DND-41 (cell line): ENCODE results near the gene KCNH1.

ENCODE experiments used
- CTCF ChIP-seq: IDR thresholded peaks from 2 replicates; pipeline ENCODE4 v1.5.1; 2012; ENCODE audit warnings: borderline replicate concordance, low read length, moderate library complexity, mild to moderate bottlenecking; ENCODE audit not compliant: poor library complexity, severe bottlenecking; ENCODE audit errors: extremely low read depth
- EZH2 ChIP-seq: IDR thresholded peaks from 3 replicates; pipeline ENCODE4 v1.6.1; 2012; ENCODE audit warnings: borderline replicate concordance, low read depth, mild to moderate bottlenecking, moderate library complexity, low read length, inconsistent platforms; ENCODE audit not compliant: severe bottlenecking

DNA sequence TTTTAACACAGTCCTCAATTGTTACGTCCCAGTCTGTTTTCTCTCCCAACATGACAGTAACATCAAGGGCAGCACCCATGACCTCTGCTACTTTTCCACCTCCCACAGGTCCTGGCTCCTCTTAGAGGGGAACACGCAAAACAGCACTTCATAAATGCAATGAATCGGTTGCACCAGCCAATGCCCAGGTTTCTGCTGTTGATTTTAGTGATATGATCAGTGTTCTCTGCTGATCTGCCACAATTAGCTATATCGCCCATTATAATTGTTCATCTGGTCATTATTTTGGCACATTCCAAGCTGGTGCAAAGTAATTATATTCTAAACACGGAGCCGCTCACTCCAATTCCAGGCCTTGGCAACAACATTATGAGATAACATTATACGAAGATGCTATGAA, 184.5 kb downstream of the KCNH1 start:
- no peak for TF ChIP-seq CTCF
- no peak for TF ChIP-seq EZH2
